Measurements from ENCODE around the gene SORCS2. TPM values are rescaled to one million over a fixed set of nuclear protein-coding genes. Genes with fewer than 3 reads are reported as not detected.

SORCS2 gene
- polyA plus RNA-seq, 1 donor (not counting 4 experiments of a cell fraction or from before 2014, with no cell fraction given): 0.09 TPM

DNA sequence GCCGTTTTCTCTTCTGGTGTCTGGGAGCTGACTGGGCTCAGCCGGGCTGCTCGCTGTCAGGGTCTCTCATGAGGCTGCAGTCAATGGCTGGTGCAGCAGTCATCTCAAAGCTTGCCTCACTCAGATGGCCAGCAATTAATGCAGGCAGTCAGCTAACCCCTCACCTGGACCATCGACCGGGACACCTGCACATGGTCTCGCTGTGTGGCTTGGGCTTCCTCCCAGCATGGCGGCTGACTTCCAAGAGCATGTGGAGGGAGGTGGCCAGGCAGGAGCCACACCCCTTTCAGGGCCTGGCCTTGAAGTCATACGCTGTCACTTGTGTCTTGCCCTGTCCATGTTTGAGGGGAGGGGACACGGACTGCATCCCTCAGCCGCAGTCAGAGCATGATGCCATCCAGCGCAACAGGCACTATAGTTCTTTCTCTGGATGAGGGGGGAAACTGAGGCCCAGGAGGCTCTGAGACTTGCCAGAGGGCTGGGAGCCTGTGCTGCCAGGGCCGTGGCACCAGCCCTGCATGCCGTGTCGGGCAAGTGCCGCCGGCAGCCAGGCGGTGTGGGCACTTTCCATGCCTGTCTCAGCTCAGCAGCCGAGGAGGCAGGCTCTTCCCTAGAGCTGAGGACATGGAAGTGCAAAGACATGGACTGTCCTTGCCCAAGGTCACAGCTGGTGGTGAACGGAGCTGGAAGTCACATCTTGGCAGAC lies 545.6 kb downstream of the SORCS2 start:
- Histone ChIP-seq H3K27ac (ENCODE audit: control insufficient read depth, insufficient read depth, low read length) (no peak overlapping the region), H3K9me3 (ENCODE audit: control insufficient read depth, low read depth, low read length) (no peaks in the 10 kb centered on the region), H3K36me3 (ENCODE audit: control insufficient read depth in 2 of 2, extremely low read depth in 1 of 2, insufficient read depth in 2 of 2, low read length in 2 of 2) (no peaks in the 10 kb centered on the region), H3K4me2 (ENCODE audit: control insufficient read depth, extremely low read depth, insufficient read depth, low read depth, low read length) (no peak overlapping the region), H3K79me2 (ENCODE audit: control insufficient read depth, insufficient read depth, low read length) (no peaks in the 10 kb centered on the region), H3K9ac (ENCODE audit: control insufficient read depth, extremely low read depth, insufficient read depth, low read length) (no peak overlapping the region), H3K27me3 (ENCODE audit: control insufficient read depth, extremely low read depth, insufficient read depth, low read length) (peaks cover 6% of the 10 kb centered on the region), H3K4me3 (ENCODE audit: control insufficient read depth in 2 of 3, extremely low read depth in 1 of 3, insufficient read depth in 2 of 3, low read depth in 1 of 3, low read length in 3 of 3) (no peak overlapping the region), H2AFZ (ENCODE audit: control insufficient read depth, low read length) (no peak overlapping the region), H4K20me1 (ENCODE audit: control insufficient read depth, extremely low read depth, insufficient read depth, low read length) (no peaks in the 10 kb centered on the region), H3K9me1 (ENCODE audit: control insufficient read depth, extremely low read depth, insufficient read depth, low read length) (no peaks in the 10 kb centered on the region), H3K4me1 (ENCODE audit: control insufficient read depth, extremely low read depth, insufficient read depth, low read length) (no peaks in the 10 kb centered on the region)
- TF ChIP-seq EZH2 (IDR thresholded peaks at IDR 0.05; ENCODE audit: low read length): no peak
- TF ChIP-seq, protein P1, sequence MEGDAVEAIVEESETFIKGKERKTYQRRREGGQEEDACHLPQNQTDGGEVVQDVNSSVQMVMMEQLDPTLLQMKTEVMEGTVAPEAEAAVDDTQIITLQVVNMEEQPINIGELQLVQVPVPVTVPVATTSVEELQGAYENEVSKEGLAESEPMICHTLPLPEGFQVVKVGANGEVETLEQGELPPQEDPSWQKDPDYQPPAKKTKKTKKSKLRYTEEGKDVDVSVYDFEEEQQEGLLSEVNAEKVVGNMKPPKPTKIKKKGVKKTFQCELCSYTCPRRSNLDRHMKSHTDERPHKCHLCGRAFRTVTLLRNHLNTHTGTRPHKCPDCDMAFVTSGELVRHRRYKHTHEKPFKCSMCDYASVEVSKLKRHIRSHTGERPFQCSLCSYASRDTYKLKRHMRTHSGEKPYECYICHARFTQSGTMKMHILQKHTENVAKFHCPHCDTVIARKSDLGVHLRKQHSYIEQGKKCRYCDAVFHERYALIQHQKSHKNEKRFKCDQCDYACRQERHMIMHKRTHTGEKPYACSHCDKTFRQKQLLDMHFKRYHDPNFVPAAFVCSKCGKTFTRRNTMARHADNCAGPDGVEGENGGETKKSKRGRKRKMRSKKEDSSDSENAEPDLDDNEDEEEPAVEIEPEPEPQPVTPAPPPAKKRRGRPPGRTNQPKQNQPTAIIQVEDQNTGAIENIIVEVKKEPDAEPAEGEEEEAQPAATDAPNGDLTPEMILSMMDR (optimal IDR thresholded peaks at IDR 0.05 in 1 of 3, IDR thresholded peaks at IDR 0.05 in 1 of 3, conservative IDR thresholded peaks at IDR 0.05 in 1 of 3; ENCODE audit: extremely low read depth in 1 of 3, insufficient read depth in 2 of 3, low read length in 3 of 3): no peak
- dilution Hi-C loops (cut with MboI; ENCODE audit: extremely low pct_ligation_motif_present, low sequenced_read_pairs): no loop called here
- no peak for DNase-seq (ENCODE audit: low read depth, low spot score)
- no peak for FAIRE-seq

DNA sequence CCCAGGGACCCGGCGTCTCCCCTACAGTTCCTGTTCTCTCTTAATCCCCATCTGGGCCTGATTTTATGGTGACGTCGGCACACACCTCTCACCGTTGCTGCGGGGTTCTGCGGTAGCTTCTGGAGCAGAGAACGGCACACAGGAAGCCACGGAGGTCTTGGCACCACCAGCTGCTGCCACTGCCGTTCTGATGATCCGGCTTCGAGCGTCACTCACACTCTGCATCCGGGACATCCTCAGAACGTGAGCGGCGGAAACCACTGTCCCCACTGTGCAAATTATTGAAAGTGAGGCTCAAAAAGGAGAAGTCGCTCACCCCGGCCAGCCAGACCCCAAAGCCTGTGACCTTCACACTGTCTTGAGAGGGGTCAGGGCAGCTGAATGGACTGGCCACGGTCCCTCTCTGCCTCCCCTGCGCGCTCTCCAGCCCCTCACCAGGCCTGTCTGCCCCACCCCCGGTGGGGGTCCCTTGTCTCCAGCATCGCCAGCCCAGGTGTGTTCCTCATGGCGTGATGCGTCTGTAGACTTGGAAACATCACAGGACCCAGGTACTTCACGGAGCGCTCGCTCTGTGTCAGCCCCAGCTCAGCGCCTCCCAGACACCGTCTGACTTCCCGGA lies 546.2 kb downstream of the SORCS2 start:
- dilution Hi-C loops (cut with MboI; ENCODE audit: extremely low pct_ligation_motif_present, low sequenced_read_pairs): no loop called here
- no peak for FAIRE-seq

More for the DNA sequence above, 546.2 kb downstream of the SORCS2 start:
- H3K36me3 ChIP-seq (ENCODE audit: control insufficient read depth in 2 of 2, extremely low read depth in 1 of 2, insufficient read depth in 2 of 2, low read length in 2 of 2): no peaks in the 10 kb centered on the region
- no peaks in the 10 kb centered on the region for H3K9me3 ChIP-seq (ENCODE audit: control insufficient read depth, low read depth, low read length)
- no peak overlapping the region for H3K4me3 ChIP-seq (ENCODE audit: control insufficient read depth in 2 of 3, extremely low read depth in 1 of 3, insufficient read depth in 2 of 3, low read depth in 1 of 3, low read length in 3 of 3)
- no peaks in the 10 kb centered on the region for H3K9me1 ChIP-seq (ENCODE audit: control insufficient read depth, extremely low read depth, insufficient read depth, low read length)
- H3K9ac ChIP-seq (ENCODE audit: control insufficient read depth, extremely low read depth, insufficient read depth, low read length): no peak overlapping the region
- no peaks in the 10 kb centered on the region for H3K79me2 ChIP-seq (ENCODE audit: control insufficient read depth, insufficient read depth, low read length)
- no peak overlapping the region for H2AFZ ChIP-seq (ENCODE audit: control insufficient read depth, low read length)
- H4K20me1 ChIP-seq (ENCODE audit: control insufficient read depth, extremely low read depth, insufficient read depth, low read length): no peaks in the 10 kb centered on the region
- peaks cover 6% of the 10 kb centered on the region for H3K27me3 ChIP-seq (ENCODE audit: control insufficient read depth, extremely low read depth, insufficient read depth, low read length)
- TF ChIP-seq EZH2 (IDR thresholded peaks at IDR 0.05; ENCODE audit: low read length): no peak
- TF ChIP-seq, protein P1 (optimal IDR thresholded peaks at IDR 0.05 in 1 of 3, IDR thresholded peaks at IDR 0.05 in 1 of 3, conservative IDR thresholded peaks at IDR 0.05 in 1 of 3; ENCODE audit: extremely low read depth in 1 of 3, insufficient read depth in 2 of 3, low read length in 3 of 3): no peak
- no peaks in the 10 kb centered on the region for H3K4me1 ChIP-seq (ENCODE audit: control insufficient read depth, extremely low read depth, insufficient read depth, low read length)
- H3K4me2 ChIP-seq (ENCODE audit: control insufficient read depth, extremely low read depth, insufficient read depth, low read depth, low read length): no peak overlapping the region
- H3K27ac ChIP-seq (ENCODE audit: control insufficient read depth, insufficient read depth, low read length): no peak overlapping the region
- DNase-seq (ENCODE audit: low read depth, low spot score): no peak

All from keratinocyte (primary cell).